T-helper 2 cell treated with Interferon-gamma antibody and Interleukin-4, amounts not matched to agents 100 ng/mL and 5 ng/mL, for 36 hours (primary cell): Measurements from ENCODE around the gene PLA2G6. TPM values are rescaled to one million over a fixed set of nuclear protein-coding genes. Genes with fewer than 3 reads are reported as not detected.
"Not testable (repeated sequence)": the region's sequence is repeated elsewhere in the genome, so short reads cannot be mapped to it uniquely, and the experiment has no call there.

Experiments
- intact Hi-C: fragments of 100-400 bp; cut with micrococcal nuclease; formaldehyde crosslinking; loops from one replicate; pipeline ENCODE4 v1.15.1; 2023
- total RNA-seq: library from RNA; stranded (reverse); gene quantifications from 2 replicates; pipeline ENCODE4 v1.2.3, GENCODE V29; 2022

PLA2G6 gene
- total RNA-seq, 1 donor from 2014 or later: 47.7 TPM

DNA sequence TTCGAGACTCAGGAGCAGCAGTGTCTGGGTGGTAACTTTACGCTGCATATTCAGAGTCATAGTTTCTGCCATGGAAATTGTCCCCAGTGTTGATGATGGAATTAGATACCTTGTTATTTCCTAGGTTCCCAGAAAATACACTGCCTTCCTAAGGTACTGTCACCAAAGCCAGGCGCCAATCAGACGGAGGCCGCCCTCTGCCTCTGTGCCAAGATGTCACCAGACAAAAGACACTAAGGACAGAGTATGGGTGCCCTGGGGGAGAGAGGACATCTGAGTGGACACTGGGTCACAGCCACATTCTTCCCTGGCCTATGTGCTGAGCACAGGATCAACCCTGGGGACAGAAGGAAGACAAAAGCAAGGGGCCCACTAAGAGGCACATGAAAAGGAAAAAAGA, 11.2 kb downstream of the PLA2G6 start:
- intact Hi-C loops: no loop called here

DNA sequence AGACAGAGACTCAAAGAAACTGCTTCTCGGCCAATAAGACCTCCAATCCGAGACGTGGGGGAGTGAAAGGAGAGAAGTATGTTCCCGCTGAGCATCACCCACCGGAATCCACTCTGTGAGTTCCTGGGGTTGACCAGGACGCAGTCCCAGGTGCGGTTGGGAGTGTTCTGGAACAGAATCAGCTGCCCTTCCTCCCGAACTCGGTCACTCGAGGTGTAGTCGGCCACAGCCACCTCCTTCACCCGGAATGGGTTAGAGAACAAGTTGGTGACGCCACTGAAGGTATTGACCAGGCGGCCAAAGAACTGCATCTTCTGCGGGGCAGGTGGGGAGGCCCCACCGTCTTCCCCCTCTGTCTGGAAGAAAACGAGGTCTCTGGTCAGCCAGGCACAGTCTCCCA, 12.5 kb downstream of the PLA2G6 start:
- intact Hi-C loops: no loop called here

DNA sequence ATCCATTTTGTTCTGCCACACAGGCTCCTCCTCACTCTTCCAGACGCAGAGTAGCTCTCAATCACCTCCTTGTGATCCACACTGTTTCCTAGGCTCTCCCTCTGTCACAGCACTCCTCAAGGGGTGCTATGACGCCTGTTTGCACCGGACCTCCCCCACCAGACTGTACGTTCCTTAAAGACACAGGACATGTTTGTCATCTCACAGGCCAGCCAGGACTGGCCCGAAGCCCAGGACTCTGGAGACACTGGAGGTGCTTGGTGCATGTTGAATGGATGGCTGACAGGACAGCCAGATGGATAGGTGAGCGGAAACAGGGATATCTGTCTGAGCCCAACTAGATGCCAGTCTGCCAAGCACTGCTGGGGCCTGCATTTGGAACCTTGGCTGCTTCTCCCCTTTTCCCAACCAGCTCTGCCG, 13.6 kb downstream of the PLA2G6 start:
- intact Hi-C loops: no loop called here

DNA sequence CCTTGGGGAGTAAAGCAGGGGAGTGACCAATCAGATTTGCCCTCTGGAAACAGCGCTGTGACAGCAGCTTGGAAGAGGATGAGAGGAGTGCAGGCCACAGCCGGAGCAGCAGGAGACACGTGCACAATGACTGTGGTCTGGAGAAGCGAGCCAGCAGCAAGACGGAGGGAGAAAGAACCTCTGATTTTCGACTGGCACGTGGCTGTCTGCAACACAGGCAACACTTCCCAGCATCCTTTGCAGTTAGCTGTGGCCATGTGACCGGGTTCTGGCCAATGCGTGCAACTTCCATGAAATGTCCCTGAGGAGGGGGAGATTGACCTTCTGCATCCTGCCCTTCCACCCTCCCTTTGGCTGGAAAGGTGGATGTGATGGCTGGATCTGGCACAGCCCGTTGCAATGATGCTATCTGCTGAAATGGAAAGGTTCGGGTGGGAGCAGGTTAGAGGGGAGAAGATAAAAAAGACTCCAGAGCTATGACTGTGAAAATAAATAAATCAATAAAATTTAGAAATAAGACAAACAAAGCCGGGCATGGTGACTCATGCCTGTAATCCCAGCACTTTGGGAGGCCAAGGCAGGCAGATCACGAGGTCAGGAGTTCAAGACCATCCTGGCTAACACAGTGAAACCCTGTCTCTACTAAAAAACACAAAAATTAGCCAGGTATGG, 15.6 kb downstream of the PLA2G6 start:
- intact Hi-C loops: no loop called here

DNA sequence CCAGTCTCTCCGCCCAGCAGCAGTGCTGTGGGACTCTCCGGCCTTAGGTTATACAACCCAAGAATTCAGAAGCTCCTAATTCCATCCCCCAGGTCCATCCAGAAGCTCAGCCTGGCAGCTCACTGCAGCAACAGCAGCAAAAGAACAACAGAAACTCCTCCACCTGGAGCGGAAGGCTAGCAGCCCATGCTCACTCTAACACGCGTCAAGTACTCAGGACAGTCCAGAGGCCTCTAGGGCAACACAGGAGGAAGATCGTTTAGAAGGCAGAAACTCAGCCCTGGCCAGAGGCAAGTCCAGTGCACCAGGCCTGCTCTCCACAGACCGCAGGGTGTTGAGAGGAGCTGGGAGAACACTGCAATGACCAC, 17.1 kb downstream of the PLA2G6 start:
- intact Hi-C loops: no loop called here

DNA sequence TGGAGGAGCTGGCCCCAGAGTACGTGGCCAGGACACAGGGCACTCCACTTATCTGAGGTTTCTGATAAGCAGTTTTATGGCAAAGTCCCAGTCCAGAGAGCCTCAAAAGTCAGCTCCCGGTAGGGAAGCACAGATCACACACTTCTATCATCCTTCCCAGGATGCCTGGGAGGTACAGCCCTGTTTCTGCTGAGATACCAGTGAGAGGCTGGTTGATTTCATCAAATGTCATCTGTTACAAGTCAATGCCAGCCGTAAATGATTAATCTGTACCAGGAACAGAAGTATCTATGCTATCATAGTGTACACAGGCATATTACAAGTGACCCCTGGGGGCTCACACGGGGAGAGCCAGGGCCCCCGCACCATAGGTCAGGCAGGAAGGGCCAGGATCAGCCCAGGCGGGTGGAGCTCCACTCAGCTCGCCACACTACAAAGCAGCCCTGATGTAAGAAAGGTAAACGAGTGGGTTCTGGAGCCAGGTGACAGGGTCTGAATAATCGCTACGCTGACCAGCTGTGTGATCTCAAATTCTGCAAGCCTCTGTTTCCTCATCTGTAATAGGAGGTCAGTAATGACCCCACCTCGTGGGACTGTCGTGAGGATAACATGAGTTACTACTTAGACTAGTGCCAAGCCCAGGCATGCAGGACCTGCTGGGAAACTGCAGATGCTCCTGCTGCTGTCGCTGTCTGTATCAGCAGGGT, 17.6 kb downstream of the PLA2G6 start:
- intact Hi-C loops: no loop called here

DNA sequence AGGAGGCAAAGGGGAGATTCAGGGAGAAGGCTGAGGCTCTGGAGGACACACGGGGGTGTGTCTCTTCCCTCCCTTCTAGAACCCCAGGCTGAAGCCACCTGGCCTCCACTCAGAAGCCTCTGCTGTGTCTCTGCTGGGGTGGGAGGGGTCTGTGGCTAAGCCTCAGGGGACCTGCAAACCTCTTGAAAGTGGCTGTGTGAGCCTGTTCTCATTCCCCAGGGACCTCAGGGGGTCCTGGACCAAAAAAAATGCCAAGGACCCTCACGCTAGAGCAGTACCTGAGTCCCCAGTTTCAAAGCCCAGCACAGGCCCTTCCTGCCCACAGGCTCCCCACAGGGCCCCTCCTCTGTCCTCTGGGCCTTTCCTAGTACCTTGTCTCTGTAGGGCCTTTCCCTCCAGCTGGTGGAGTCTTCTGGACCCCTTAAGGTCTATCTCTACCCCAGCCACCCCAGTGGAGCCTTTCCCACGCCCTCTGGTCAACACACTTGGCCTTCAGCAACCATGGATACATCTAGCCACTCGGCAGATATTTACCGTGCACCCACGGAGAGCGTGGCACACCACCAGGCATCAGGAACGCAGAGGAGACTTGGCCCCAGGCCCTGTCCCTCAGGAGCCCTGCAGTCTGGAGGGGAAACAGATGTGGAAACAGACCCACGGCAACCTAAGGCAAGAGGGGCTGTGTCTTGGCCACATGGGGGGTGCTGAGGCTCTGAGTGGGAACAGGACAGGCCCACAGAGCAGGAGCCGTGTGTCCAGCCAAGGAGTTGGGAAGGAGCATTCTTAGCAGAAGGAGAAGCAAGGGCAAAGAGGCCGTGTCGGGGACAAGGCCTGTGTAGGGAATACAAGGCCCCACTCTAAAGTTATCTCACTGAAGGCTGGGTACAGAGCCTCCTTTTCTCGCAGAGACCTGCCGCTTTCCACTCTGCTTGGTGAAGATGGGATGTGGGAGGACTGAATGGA, 18.5 kb downstream of the PLA2G6 start:
- intact Hi-C loops: no loop called here

DNA sequence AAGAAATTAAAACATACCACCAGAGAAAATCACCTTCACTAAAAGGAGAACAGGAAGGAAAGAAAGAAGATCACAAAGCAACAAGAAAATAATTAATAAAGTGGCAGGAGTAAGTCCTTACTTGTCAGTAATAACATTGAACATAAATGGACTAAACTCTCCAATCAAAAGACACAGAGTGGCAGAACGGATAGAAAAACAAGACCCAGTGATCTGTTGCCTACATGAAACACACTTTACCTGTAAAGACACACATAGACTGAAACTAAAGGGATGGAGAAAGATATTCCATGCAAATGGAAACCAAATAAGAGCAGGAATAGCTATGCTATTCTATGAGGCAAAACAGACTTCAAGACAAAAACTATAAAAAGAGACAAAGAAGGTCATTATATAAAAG, 25.9 kb downstream of the PLA2G6 start:
- intact Hi-C loops: no loop called here

DNA sequence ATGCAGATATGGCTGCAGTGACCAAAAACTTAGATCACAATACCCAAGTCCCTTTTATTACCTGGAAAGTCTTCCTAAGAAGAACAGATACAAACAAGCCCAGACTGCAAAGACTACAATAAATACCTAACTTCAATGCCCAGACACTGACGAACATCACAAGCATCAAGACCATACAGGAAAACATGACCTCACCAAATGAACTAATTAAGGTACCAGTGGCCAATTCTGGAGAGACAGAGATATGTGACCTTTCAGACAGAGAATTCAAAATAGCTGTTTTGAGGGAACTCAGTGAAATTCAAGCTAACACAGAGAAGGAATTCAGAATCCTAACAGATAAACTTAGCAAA, 27.1 kb downstream of the PLA2G6 start:
- intact Hi-C loops: not testable (repeated sequence)

DNA sequence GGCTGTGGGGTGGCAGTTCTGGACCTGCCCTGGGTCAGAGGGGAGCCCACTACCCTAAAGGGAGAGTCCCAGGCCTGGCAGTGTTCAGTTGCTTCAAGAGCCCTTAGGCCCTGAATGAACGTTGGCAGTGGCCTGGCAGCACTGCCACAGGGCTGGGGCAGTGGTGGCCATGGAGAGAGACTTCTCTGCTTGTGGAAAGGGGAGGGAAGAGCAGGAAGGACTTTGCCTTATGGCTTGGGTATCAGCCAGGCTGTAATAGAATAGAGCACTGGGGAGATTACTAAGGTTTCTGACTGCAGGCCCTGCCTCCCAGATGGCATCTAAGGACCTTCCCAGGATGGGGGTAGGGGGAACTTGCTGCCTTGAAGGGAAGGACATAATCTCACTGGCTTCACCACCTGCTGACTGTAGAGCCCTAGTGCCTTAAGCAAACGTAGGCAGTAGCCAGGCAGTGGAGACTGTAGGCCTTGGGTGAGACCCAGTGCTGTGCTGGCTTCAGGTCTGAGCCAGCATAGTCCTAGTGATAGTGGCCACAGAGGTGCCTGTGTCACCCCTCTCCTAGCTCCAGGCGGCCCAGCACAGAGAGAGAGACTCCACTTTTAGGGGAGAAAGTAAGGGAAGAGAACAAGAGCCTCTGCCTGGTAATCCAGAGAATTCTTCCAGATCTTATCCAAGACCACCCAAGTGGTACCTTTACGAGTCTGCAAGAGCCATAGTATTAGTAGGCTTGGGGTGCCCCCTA, 27.6 kb downstream of the PLA2G6 start:
- intact Hi-C loops: no loop called here

DNA sequence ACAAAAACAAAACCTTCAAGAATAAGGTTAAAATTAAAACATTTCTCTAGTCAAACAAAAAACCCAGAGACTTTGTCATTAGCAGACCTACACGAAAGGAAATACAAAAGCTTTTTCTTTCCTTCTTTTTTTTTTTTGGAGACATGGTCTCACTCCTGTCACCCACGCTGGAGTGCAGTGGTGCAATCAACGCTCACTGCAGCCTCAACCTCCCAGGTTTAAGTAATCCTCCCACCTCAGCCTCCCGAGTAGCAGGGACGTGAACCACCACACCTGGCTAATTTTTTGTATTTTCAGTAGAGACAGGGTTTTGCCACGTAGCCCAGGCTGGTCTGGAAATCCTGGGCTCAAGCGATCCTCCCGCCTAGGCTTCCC, 30.5 kb downstream of the PLA2G6 start:
- intact Hi-C loops: no loop called here

DNA sequence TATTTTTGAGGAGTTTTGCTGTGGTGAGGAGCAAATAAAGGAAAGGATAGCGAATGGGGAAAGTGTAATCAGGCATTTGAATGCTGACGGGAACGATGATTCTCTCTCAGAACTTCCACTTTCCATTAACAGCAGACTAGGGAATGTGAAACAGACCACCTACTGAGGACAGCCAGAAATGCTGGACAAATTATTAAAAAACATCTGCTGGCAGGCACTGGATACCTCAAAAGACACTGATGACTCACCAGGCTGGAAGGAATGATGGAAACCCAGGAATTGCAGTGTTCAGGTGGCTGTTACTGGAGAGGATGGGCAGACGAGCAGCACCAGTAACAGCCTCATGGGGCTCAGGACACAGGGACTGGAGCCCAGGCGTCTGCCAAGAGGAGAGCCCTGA, 33.4 kb downstream of the PLA2G6 start:
- intact Hi-C loops: no loop called here

DNA sequence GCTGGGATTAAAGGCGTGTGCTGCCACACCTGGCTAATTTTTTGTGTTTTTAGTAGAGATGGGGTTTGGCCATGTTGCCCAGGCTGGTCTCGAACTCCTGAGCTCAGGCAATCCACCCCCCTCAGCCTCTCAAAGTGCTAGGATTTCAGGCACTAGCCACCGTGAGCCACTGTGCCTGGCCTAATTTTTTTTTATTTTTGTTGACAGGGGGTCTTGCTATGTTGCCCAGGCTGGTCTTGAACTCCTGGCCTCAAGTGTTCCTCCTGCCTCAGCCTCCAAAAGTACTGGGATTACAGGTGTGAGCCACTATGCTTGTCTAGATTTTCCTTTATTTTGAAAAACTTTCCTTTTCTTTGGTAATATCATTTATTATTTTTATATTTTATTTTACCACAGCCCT, 35.5 kb downstream of the PLA2G6 start:
- intact Hi-C loops: not testable (repeated sequence)

DNA sequence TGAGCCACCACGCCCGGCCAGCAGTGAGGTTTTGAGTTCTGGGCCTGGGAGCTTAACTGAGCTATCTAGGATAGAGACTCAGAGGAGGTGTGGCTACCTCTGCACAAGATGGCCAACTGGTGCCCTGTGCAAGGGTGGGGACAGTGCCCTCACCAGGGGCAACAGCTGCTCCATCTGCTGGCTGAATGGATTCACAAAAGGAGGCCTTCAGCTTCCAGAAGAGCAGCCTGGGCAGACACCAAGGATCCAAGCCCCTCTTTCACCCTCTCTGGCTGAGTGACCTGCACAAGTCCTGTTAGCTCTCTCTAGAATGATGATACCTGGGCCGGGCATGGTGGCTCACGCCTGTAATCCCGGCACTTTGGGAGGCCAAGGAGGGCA, 37.6 kb downstream of the PLA2G6 start:
- intact Hi-C loops: no loop called here

DNA sequence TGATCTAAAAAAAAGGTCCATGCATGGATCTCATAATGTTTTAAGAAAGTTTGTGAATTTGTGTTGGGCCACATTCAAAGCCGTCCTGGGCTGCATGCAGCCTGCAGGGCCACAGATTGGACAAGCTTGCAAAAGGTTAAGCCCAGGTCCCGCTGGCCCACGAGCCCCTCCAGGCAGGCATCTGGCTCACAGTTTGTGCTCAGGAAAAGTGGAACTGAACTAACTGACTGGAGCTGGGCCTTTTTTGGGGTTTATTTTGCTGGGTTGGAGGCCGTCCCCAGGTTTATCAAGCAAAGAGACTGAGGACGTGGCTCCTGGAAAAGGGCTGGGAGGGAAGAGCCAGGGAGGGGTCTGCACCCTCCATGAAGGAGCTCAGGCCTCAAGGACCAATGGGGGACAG, 39.0 kb downstream of the PLA2G6 start:
- intact Hi-C loops: no loop called here

DNA sequence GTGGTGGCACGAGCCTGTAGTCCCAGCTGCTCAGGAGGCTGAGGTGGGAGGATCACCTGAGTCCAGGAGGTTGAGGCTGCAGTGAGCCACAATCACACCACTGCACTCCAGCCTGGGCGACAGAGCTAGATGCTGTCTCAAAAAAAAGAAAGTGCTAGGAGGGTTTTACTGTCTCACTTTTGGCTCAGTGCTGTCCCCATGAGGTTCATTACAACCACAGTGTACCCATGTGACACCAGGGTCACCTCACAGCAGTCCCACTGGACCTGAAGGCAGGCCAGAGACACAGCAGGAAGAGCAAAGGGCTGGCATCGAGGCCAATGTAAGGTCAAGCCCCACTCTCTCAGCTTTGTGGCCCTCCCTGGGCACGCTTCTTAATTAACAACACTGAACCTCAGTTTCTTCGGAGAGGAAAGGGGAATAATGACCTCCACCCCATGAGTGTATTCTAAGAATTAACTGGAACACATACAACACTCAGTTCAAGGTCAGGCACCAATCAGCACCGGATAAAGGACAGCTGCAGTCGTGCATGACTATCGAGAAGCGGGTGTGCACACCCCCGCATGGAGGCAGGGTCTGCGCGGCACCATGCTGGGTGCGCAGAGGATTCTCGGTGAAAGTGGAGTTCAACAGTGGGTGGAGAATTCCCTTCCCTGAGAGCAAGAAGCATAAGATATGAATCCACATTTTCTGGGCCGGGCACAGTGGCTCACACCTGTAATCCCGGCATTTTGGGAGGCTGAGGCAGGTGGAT, 40.2 kb downstream of the PLA2G6 start:
- intact Hi-C loops: no loop called here

DNA sequence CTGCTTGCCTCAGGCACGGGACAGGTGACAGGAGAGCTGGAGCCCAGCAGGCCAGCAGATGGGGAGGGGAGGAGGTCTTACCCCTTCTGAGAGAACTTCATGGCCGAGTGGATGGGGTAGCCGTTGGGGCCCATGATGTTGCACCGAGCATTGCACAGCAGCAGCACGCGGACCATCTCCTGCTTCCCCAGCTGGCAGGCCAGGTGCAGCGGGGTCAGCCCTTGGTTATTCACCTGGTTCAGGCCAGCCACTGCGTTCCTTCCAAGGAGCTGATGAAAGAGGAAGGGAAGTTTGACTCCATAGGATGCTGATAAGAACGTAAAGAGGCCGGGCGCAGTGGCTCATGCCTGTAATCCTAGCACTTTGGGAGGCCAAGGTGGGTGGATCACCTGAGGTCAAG, 41.7 kb downstream of the PLA2G6 start:
- intact Hi-C loops: no loop called here

DNA sequence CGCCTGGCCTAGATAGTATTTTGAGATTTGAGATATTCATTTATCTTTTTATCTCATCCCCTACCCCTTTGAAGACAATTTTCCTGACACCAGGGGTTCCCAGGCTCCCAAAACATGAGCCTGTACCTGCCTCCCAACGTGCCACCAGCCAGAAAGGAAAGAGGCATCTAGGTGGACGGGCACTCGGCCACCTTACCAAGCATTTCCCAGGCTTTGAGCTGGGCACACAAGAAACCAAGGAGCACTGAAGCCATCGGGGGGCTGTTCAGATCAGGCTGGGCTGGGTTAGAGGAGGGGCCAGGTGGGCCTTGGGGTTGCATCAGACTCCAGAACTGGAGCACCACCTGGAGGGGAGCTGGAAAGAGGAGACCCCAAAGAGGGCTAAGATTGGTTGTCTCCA, 42.7 kb downstream of the PLA2G6 start:
- intact Hi-C loops: no loop called here

DNA sequence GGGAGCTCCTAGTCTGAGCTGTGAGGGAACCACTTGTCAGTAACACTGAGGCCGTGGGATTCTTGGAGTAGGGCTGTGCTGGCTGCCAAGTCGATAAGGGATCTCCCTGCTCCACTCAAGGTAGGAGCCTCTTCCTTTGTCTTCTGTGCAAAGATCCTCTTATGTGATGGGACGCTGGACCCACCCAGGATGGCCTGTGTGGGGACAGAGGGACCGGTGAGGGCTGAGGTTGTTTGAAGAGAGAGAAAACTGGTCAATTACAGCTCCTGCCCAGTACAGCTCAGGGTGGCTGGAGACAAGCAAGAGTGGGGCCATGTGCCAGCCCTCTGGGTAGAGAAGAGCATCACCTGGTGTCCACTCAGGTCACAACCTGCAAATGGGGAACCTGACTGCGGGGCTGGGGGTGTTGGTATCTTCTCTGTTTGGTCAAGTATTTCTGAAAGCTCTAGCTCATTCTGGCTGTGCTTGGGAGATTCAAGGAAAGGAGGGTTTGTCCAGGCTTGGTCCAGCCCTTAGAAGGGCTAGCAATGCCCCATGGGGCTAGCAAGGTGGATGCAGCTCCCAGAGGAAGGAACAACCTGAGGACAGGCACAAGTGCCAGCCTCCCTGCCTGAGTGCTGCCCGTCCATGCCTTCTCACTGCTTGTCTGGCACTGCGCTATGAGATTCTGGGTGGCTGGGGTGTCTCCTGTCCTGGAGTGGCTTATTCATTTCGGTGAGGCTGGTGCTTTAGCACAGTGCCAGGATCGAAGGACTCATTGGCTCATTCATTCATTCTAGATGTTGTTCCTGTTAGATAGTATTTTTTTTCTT, 43.5 kb downstream of the PLA2G6 start:
- intact Hi-C loops: no loop called here

DNA sequence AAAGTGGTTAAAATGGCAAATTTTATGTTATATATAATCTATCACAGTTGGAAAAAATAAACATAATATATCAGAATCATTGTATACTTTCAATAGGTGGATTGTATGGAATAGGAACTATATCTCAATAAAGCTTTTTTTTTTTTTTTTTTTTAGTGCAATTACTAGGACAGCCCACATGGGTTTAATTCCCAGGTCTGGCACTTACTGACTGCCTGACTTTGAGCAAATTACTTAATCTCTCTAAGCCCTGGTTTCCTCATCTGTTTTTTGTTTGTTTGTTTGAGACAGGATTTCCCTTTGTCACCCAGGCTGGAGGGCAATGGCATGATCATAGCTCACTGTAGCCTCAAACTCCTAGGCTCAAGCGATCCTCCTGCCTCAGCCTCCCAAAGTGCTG, 45.0 kb downstream of the PLA2G6 start:
- intact Hi-C loops: no loop called here
